Activated CD4-positive, alpha-beta T cell treated with anti-CD3 and anti-CD28 coated beads for 24 hours (primary cell): ENCODE results near the gene SORT1.

ENCODE experiments used
- DNase-seq, 2 donors: peaks; one replicate each; pipeline ENCODE4 v3.0.0-alpha.2; 2020; ENCODE audit warnings: low read depth in 2 of 2

Gene SORT1

DNA sequence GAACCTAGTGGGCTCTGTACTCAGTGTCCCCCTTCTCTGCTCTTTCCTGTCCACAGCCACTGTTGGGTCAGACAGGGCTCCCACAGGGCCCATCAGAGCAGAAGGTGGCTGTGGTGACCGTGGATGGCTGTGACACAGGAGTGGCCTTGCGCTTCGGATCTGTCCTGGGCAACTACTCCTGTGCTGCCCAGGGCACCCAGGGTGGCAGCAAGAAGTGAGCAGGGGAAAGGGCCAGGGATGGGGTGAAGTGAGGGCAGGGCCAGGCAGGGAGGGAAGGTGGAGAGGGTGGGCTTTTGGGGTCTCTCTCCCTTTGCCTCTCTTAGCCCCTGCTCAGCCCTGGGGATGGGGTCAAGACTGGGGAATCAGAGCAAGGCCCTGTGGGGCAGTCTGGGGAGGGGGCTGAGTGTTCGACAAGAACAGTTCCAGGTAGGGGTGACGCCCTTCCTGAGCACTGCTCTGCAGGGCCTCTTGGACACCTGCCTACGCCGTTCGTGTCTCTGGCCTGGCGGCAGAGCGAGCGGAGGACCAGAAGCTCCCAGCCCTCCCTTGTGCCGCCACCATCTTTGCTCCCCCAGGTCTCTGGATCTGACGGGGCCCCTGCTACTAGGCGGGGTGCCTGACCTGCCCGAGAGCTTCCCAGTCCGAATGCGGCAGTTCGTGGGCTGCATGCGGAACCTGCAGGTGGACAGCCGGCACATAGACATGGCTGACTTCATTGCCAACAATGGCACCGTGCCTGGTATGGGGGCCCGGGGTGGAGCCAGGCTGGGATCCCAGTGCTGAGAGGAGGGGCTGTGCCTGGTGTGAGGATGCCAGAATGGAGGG, 135.3 kb downstream of the SORT1 start:
- no peak for DNase-seq

DNA sequence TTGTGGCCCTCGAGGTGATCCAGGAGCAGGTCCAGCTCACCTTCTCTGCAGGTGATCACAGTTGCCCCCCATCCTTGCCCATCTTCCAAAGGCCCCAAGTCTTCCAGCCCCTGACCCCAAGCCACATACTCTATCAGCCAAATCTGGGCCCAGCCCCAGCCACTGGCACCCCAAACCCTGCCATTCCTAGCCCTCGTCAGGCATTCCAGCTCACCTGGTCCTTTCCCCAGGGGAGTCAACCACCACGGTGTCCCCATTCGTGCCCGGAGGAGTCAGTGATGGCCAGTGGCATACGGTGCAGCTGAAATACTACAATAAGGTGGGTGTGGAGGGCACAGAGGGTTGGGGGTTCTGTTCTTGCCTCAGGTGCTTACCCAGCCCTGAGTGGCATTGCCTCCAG, 136.1 kb downstream of the SORT1 start:
- DNase-seq = no peak

DNA sequence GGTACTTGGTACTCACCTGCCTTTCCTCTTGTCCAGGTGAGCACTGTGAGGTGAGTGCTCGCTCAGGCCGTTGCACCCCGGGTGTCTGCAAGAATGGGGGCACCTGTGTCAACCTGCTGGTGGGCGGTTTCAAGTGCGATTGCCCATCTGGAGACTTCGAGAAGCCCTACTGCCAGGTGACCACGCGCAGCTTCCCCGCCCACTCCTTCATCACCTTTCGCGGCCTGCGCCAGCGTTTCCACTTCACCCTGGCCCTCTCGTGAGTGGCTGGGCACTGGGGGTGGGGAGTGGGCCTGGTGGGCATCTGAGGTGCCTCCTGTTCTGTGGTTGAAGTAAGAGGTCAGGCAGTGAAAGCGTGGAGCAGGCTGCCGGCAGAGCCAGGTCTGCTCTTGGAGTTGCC, 136.7 kb downstream of the SORT1 start:
- DNase-seq = no peak

DNA sequence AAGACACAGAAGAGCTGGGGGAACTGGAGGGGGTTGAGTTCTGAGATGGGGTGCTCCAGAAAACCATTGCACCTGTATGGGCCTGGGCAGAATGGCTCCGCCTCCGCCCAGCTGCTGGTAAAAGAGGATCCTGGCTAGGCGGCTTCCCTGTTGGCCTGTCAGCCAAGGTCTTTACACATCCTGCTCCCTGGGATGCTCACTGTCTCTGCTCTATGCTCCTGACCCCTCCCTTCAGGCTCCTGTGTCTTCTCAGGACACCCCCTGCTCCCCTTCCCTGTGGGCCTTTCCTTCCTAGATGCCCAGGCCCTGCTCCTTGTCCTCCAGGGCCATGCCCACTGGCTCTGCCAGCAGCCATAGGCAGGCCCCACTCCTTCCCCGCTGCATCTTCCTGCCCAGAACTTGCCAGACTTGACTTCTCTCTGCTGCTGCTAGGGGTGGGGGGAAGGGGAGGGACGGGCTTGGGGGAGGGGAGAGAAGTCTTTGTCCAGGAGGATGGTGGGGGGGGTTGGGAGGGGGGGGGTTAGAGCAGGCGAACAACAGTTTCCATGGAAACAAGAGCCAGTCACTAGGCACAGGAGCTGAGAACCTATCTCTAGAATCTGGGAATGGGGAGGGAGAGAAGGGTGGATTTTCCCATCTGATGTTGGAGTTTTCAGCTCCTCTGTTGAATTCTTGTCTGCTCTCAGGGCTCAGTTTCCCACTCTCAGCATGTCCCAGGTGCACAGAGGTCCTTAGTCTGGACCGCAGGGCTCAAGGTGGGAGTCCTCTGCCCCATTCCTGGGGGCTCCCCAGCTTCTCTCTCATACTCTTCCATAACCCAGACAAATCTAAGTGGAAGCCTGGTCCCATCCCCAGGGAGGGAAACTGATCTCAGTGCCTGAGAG, 137.8 kb downstream of the SORT1 start:
- DNase-seq = no peak
